Gastroesophageal sphincter (tissue), 3 donors: Measurements from ENCODE around the gene ACTRT3.
"Not testable (repeated sequence)": the region's sequence is repeated elsewhere in the genome, so short reads cannot be mapped to it uniquely, and the experiment has no call there.

Experiments
- CTCF ChIP-seq, 4 experiments: fragments of 200-600 bp in 2 of 4; fragments of 450-650 bp in 2 of 4; sonication (generic) in 1 of 4; IDR thresholded peaks; one replicate each; pipeline ENCODE4 v1.5.1; 2017 to 2019; ENCODE audit warnings: antibody characterized with exemption in 4 of 4, mild to moderate bottlenecking in 2 of 4, moderate library complexity in 2 of 4
- POLR2A ChIP-seq, 2 donors: fragments of 450-650 bp; IDR thresholded peaks; one replicate each; pipeline ENCODE4 v1.6.1; 2017; ENCODE audit warnings: antibody characterized with exemption in 2 of 2, mild to moderate bottlenecking in 2 of 2, moderate library complexity in 1 of 2

- TF ChIP-seq CTCF, POLR2A (IDR thresholded peaks at IDR 0.05): not testable (repeated sequence)
Measured at GRCh38 chr3:169718415-169718814, 50.9 kb downstream of the ACTRT3 start.
